SK-N-SH treated with all-trans-retinoic acid at 6 μM for 48 hours (cell line): ENCODE data around the gene NOTCH2.
"Not testable (repeated sequence)": the region's sequence is repeated elsewhere in the genome, so short reads cannot be mapped to it uniquely, and the experiment has no call there.

Experiments
- ARNTL ChIP-seq: fragments of 450-650 bp; formaldehyde crosslinking; IDR thresholded peaks from 2 replicates; pipeline ENCODE4 v1.5.0; 2020; ENCODE audit warnings: low read depth, mild to moderate bottlenecking, moderate library complexity, borderline replicate concordance
- ZFP3 ChIP-seq: fragments of 250-450 bp; sonication (Bioruptor Pico); IDR thresholded peaks from 2 replicates; pipeline ENCODE4 v1.5.0; 2020; ENCODE audit warnings: mild to moderate bottlenecking, moderate library complexity
- ZFP30 ChIP-seq: fragments of 450-650 bp; formaldehyde crosslinking; IDR thresholded peaks from 2 replicates; pipeline ENCODE4 v1.5.0; 2022; ENCODE audit warnings: mild to moderate bottlenecking, moderate library complexity
- TF ChIP-seq, protein P1 (sequence below): fragments of 250-450 bp; sonication (Bioruptor Pico); IDR thresholded peaks from 2 replicates; pipeline ENCODE4 v1.8.0; 2020; ENCODE audit warnings: mild to moderate bottlenecking, moderate library complexity, borderline replicate concordance

DNA sequence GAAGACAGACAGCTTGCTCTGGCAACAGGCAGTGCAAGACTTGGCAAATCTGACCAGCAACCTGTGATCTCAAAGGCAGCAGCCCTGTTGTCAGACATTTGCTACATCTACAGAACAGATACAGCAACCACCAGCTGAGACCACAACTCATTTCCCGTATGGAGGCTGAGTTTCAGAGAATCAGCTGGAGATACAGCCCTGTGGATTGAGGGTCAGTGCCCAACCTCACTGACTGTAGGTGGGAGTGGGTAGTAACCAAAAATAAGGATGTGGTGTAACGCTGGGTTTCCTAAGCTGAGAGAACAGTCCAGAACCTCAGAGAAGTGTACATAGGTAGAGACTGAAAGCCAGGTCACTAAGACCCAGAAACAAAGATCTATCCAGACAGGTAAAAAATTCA, 35.8 kb upstream of the NOTCH2 start:
- not testable (repeated sequence) for TF ChIP-seq ZFP3 (CRISPR knock-in tag); ZFP30 (CRISPR knock-in tag); ARNTL
- TF ChIP-seq, protein P1, sequence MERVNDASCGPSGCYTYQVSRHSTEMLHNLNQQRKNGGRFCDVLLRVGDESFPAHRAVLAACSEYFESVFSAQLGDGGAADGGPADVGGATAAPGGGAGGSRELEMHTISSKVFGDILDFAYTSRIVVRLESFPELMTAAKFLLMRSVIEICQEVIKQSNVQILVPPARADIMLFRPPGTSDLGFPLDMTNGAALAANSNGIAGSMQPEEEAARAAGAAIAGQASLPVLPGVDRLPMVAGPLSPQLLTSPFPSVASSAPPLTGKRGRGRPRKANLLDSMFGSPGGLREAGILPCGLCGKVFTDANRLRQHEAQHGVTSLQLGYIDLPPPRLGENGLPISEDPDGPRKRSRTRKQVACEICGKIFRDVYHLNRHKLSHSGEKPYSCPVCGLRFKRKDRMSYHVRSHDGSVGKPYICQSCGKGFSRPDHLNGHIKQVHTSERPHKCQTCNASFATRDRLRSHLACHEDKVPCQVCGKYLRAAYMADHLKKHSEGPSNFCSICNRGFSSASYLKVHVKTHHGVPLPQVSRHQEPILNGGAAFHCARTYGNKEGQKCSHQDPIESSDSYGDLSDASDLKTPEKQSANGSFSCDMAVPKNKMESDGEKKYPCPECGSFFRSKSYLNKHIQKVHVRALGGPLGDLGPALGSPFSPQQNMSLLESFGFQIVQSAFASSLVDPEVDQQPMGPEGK (CRISPR knock-in tag): not testable (repeated sequence)
